PC-3 (cell line): ENCODE results near the gene SORBS2. TPM values are rescaled to one million over a fixed set of nuclear protein-coding genes. Genes with fewer than 3 reads are reported as not detected.

Experiments used
- ATAC-seq: fragments of 200-7000 bp; cut with Tn5 transposase; 2 replicates; pipeline ENCODE4 v1.9.1; 2020; ENCODE audit warnings: mild to moderate bottlenecking, moderate library complexity
- BruUV-seq: library from RNA; stranded (reverse); fragments of 400-500 nt; replicated peaks from 2 replicates; lab custom pipeline; 2021; lab: Mats Ljungman, UMichigan
- CTCF ChIA-PET: fragments of 300-600 bp; sonication (Branson Sonifier 250); formaldehyde crosslinking; loops from one replicate; lab custom pipeline; 2022; ENCODE audit warnings: antibody characterized with exemption; lab: Charles Lee
- POLR2A ChIA-PET: fragments of 300-600 bp; sonication (Branson Sonifier 250); formaldehyde crosslinking; loops from one replicate; lab custom pipeline; 2022; ENCODE audit warnings: antibody characterized with exemption; ENCODE audit not compliant: unreplicated experiment; lab: Charles Lee
- DNase-seq: peaks from one replicate; pipeline ENCODE4 v3.0.0-alpha.2; 2015
- H2AFZ ChIP-seq: fragments of 300-600 bp; sonication (generic); 2 replicates; pipeline ENCODE4 v1.6.0; 2016; ENCODE audit warnings: antibody characterized with exemption, low read length
- H3F3A ChIP-seq: fragments of 300-600 bp; sonication (generic); one replicate; pipeline ENCODE4 v1.6.0; 2017; ENCODE audit warnings: antibody characterized with exemption, low read length, control low read depth, mild to moderate bottlenecking; ENCODE audit not compliant: unreplicated experiment
- H3K27ac ChIP-seq: fragments of 300-600 bp; sonication (generic); 2 replicates; pipeline ENCODE4 v1.5.1; 2016; ENCODE audit warnings: mild to moderate bottlenecking, low read length
- H3K27me3 ChIP-seq: fragments of 300-600 bp; sonication (generic); 2 replicates; pipeline ENCODE4 v1.6.1; 2016; ENCODE audit warnings: low read length, mixed read lengths
- H3K36me3 ChIP-seq: fragments of 300-600 bp; sonication (generic); 2 replicates; pipeline ENCODE4 v1.6.1; 2016; ENCODE audit warnings: low read depth, mixed run types, low read length, mixed read lengths
- H3K4me1 ChIP-seq: fragments of 300-600 bp; sonication (generic); 2 replicates; pipeline ENCODE4 v1.5.1; 2016; ENCODE audit warnings: low read length; ENCODE audit not compliant: insufficient read depth
- H3K4me2 ChIP-seq: fragments of 300-600 bp; sonication (generic); 2 replicates; pipeline ENCODE4 v1.6.0; 2016; ENCODE audit warnings: low read length
- H3K4me3 ChIP-seq: fragments of 300-600 bp; sonication (generic); 2 replicates; pipeline ENCODE4 v1.5.1; 2016; ENCODE audit warnings: mild to moderate bottlenecking, low read length, mixed read lengths
- H3K79me2 ChIP-seq: fragments of 300-600 bp; sonication (generic); 2 replicates; pipeline ENCODE4 v1.6.1; 2017; ENCODE audit warnings: low read length, mixed read lengths
- H3K9ac ChIP-seq: fragments of 300-600 bp; sonication (generic); 2 replicates; pipeline ENCODE4 v1.6.0; 2016; ENCODE audit warnings: mild to moderate bottlenecking, low read length
- H3K9me2 ChIP-seq: fragments of 300-600 bp; sonication (generic); replicated peaks from 2 replicates; pipeline ENCODE4 v1.6.1; 2016; ENCODE audit warnings: mixed run types, low read length, mixed read lengths
- H3K9me3 ChIP-seq: fragments of 300-600 bp; sonication (generic); 2 replicates; pipeline ENCODE4 v1.6.1; 2016; ENCODE audit warnings: low read length, mixed read lengths
- H4K20me1 ChIP-seq: fragments of 300-600 bp; sonication (generic); 2 replicates; pipeline ENCODE4 v1.6.1; 2016; ENCODE audit warnings: low read length, mixed read lengths
- CTCF ChIP-seq: fragments of 300-600 bp; sonication (generic); conservative IDR thresholded peaks from 2 replicates; pipeline ENCODE4 v1.5.1; 2017; ENCODE audit warnings: antibody characterized with exemption, low read depth, mild to moderate bottlenecking, low read length
- EZH2 ChIP-seq: fragments of 300-600 bp; sonication (generic); IDR thresholded peaks from one replicate; pipeline ENCODE4 v1.6.1; 2017; ENCODE audit warnings: antibody characterized with exemption, mild to moderate bottlenecking, low read length; ENCODE audit not compliant: unreplicated experiment
- EZH2phosphoT487 ChIP-seq: fragments of 300-600 bp; sonication (generic); IDR thresholded peaks from 2 replicates; pipeline ENCODE4 v1.6.1; 2018; ENCODE audit warnings: mild to moderate bottlenecking, antibody characterized with exemption, low read length, borderline replicate concordance
- intact Hi-C: fragments of 100-400 bp; cut with micrococcal nuclease; formaldehyde crosslinking; loops from 2 replicates; pipeline ENCODE4 v1.9.0; 2023
- total RNA-seq: library from RNA; depleted of rRNA; stranded (reverse); fragments of >200 nt; gene quantifications from 2 replicates; pipeline ENCODE4 v1.2.3, GENCODE V29; 2014

The SORBS2 gene
- total RNA-seq, 1 experiment from 2014 or later = 3.6 TPM

GRCh38 chr4:185664481-185664880, 147.5 kb downstream of the SORBS2 start:
- Histone ChIP-seq H3K9ac (no peak overlapping the region), H3K27ac (no peak overlapping the region), H3K36me3 (no peaks in the 10 kb centered on the region), H4K20me1 (no peaks in the 10 kb centered on the region), H3K27me3 (no peaks in the 10 kb centered on the region), H3K79me2 (no peaks in the 10 kb centered on the region), H3K9me2 (no peaks in the 10 kb centered on the region), H3K4me3 (no peak overlapping the region), H3F3A (no peaks in the 10 kb centered on the region), H3K4me1 (no peaks in the 10 kb centered on the region), H2AFZ (no peak overlapping the region), H3K4me2 (no peak overlapping the region), H3K9me3 (no peaks in the 10 kb centered on the region)
- CTCF ChIA-PET = no interaction called here
- no peak for TF ChIP-seq EZH2
- TF ChIP-seq CTCF = no peak
- no peak for TF ChIP-seq EZH2phosphoT487
- ATAC-seq (no peak), DNase-seq (no peak)
- POLR2A ChIA-PET = no interaction called here
- intact Hi-C loops = no loop called here
- no TSS peak for BruUV-seq

GRCh38 chr4:185662030-185662778, 149.8 kb downstream of the SORBS2 start:
- Histone ChIP-seq H3K27ac (no peak overlapping the region), H4K20me1 (no peaks in the 10 kb centered on the region), H3K27me3 (no peaks in the 10 kb centered on the region), H3K9me2 (no peaks in the 10 kb centered on the region), H2AFZ (no peak overlapping the region), H3K9me3 (no peaks in the 10 kb centered on the region), H3F3A (no peaks in the 10 kb centered on the region), H3K4me2 (no peak overlapping the region), H3K9ac (no peak overlapping the region), H3K79me2 (no peaks in the 10 kb centered on the region), H3K36me3 (no peaks in the 10 kb centered on the region), H3K4me3 (no peak overlapping the region), H3K4me1 (no peaks in the 10 kb centered on the region)
- TF ChIP-seq EZH2 (no peak), CTCF (no peak), EZH2phosphoT487 (no peak)
- no peak for ATAC-seq
- POLR2A ChIA-PET = no interaction called here
- CTCF ChIA-PET = no interaction called here
- no TSS peak for BruUV-seq
- DNase-seq = no peak
- intact Hi-C loops = no loop called here

- H3K79me2 ChIP-seq = no peaks in the 10 kb centered on the region
- POLR2A ChIA-PET = no interaction called here
- no peak overlapping the region for H3K9ac ChIP-seq
- H3K9me2 ChIP-seq = no peaks in the 10 kb centered on the region
- H3K9me3 ChIP-seq = no peaks in the 10 kb centered on the region
- H3F3A ChIP-seq = no peaks in the 10 kb centered on the region
- no peak for TF ChIP-seq CTCF
- no peak for TF ChIP-seq EZH2phosphoT487
- no peak for TF ChIP-seq EZH2
- no peak overlapping the region for H3K27ac ChIP-seq
- intact Hi-C loops = no loop called here
- DNase-seq = no peak
- ATAC-seq = no peak
- no TSS peak for BruUV-seq
- no peak overlapping the region for H2AFZ ChIP-seq
- H4K20me1 ChIP-seq = no peaks in the 10 kb centered on the region
- no peak overlapping the region for H3K4me2 ChIP-seq
- H3K4me1 ChIP-seq = no peaks in the 10 kb centered on the region
- CTCF ChIA-PET = no interaction called here
- H3K4me3 ChIP-seq = no peak overlapping the region
- no peaks in the 10 kb centered on the region for H3K27me3 ChIP-seq
- H3K36me3 ChIP-seq = no peaks in the 10 kb centered on the region
Observed at GRCh38 chr4:185660340-185660739, 151.7 kb downstream of the SORBS2 start.
